HEK293T (cell line): ENCODE measurements around the gene HBZ.

Experiments
- ELF4 ChIP-seq: fragments of 450-650 bp; IDR thresholded peaks from 2 replicates; pipeline ENCODE4 v1.6.1; 2017; ENCODE audit warnings: antibody characterized with exemption
- SP1 ChIP-seq: fragments of 450-650 bp; IDR thresholded peaks from 2 replicates; pipeline ENCODE4 v1.6.1; 2017

- no peak for TF ChIP-seq ELF4
- no peak for TF ChIP-seq SP1
Observed at GRCh38 chr16:142405-142967, 10.0 kb upstream of the HBZ start.
